Astrocyte of the spinal cord (primary cell): ENCODE measurements around the gene CDH22.

Experiments
- DNase-seq: peaks from one replicate; pipeline ENCODE4 v3.0.0; 2011; ENCODE audit warnings: low read depth, low spot score
- H3K4me3 ChIP-seq: 2 replicates; pipeline ENCODE4 v1.5.1; 2011; ENCODE audit warnings: low read depth, mild to moderate bottlenecking, low read length, moderate library complexity
- CTCF ChIP-seq: IDR thresholded peaks from 2 replicates; pipeline ENCODE4 v1.5.1; 2012; ENCODE audit warnings: low read depth, mild to moderate bottlenecking, low read length, inconsistent platforms
- in situ Hi-C: cut with HindIII; loops from 2 replicates; pipeline ENCODE4 v1.10.0; 2017; ENCODE audit warnings: low sequenced_read_pairs

CDH22 gene

DNA sequence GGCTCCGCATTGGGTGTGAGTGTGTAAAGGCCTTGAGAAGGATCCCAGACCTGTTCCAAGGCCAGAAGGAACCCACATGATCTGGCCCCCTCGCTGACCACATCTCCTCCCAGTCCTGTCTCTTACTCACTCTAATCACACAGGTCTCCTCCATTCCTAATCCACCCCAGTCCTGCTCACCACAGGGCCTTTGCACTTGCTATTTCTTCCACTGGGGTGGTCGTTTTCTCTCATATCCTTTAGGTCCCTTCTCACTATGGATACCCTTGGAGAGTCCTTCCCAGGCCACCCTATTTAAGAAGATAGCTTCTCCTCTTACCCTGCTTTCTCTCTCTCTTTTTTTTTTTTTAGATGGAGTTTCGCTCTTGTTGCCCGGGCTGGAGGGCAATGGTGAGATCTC, 124.5 kb downstream of the CDH22 start:
- in situ Hi-C loops, result no loop called here
- no peak for TF ChIP-seq CTCF
- H3K4me3 ChIP-seq, result no peak overlapping the region
- DNase-seq, result no peak

- H3K4me3 ChIP-seq, result no peak overlapping the region
- in situ Hi-C loops, result no loop called here
- DNase-seq, result no peak
- no peak for TF ChIP-seq CTCF
Measured at GRCh38 chr20:46182276-46183200, 125.8 kb downstream of the CDH22 start.

- no peak for DNase-seq
- in situ Hi-C loops, result no loop called here
- H3K4me3 ChIP-seq, result no peak overlapping the region
- no peak for TF ChIP-seq CTCF
Measured at GRCh38 chr20:46179862-46180261, 128.4 kb downstream of the CDH22 start.

- no peak for DNase-seq
- TF ChIP-seq CTCF, result no peak
- H3K4me3 ChIP-seq, result no peak overlapping the region
- in situ Hi-C loops, result no loop called here
Measured at GRCh38 chr20:46178891-46179290, 129.4 kb downstream of the CDH22 start.

GRCh38 chr20:46177768-46178167, 130.5 kb downstream of the CDH22 start:
- in situ Hi-C loops, result no loop called here
- TF ChIP-seq CTCF, result no peak

DNA sequence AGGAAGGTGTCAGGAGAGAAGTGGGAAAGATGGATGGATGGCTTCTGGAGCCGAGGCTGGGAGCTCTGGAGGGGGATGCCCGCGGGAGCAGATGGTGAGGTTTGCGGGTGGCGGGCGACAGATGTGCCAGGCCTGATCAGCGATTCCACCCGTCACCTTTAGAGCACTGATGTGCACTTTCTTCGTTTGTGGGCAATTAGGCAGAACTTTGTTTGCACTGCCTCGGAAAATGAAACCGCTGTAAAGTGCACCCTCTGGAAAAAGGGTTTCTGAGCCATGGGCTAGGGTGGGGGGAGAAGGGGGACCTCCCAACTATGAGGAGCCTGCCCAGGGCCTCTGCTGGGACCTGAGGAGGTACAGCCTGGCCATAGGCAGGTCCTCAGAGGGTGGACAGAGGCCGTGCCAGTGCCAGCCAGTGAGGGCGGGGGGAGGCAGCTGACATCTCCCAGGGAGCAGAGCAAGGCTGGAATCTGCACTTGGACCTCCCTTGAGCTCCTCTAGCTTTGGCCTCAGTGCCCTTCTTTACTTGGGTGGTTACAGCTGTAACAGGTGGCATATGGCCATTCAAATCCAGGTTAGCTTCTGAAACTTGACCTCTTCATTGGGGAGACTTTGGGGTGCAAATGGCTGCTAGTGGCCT, 131.4 kb downstream of the CDH22 start:
- in situ Hi-C loops, result no loop called here
- no peak overlapping the region for H3K4me3 ChIP-seq
- no peak for DNase-seq
- no peak for TF ChIP-seq CTCF

More at GRCh38 chr20:46177768-46178167, 130.5 kb downstream of the CDH22 start:
- no peak for DNase-seq
- H3K4me3 ChIP-seq, result no peak overlapping the region
